Measurements from ENCODE around the gene FBXO24. TPM values are rescaled to one million over a fixed set of nuclear protein-coding genes. Genes with fewer than 3 reads are reported as not detected.

The FBXO24 gene
- total RNA-seq, 1 experiment from 2014 or later: 0.66 TPM

DNA sequence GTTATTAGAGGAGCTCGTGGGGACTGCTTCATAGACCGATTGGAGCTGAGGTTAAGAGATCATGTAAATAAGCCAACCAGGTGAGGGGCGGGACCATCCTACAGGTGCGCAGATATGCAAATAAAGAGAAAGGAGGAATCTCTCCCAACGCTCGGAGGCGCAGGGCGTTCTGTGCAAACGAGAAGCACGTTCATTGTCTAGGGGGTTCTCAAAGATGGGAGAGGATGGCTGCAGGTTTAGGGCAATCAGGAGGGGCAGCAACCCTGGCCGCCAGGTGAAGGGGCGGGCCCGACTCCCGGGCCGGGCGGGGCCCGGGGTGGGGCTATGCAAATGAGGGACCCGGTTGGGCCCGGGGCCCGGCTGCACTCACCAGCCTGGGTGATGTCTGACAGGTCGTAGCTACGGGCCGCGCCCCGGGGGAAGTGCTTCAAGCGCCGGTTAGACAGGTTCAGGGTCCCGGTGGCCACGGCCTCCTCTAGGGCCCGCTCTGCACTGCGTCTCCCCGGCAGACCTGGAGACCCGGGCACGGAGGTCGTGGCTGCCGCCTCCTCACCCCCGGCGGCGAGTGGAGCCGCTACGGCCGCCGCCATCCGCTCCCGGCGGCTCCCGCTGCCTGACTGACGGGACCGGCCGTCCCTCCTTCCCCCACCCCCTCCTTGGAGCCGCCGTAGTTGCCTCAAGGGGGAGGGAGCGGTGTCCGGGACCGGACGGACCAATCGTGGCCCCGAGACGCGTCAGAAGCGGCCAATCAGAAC, 440 bp upstream of the FBXO24 start, which contains the start of gene LRCH4:
Gene LRCH4 (minus strand): TSS at position 619 of the 755 bp plus-strand sequence. CDS start 29 bp downstream, at position 590.
- TF ChIP-seq, protein P1, sequence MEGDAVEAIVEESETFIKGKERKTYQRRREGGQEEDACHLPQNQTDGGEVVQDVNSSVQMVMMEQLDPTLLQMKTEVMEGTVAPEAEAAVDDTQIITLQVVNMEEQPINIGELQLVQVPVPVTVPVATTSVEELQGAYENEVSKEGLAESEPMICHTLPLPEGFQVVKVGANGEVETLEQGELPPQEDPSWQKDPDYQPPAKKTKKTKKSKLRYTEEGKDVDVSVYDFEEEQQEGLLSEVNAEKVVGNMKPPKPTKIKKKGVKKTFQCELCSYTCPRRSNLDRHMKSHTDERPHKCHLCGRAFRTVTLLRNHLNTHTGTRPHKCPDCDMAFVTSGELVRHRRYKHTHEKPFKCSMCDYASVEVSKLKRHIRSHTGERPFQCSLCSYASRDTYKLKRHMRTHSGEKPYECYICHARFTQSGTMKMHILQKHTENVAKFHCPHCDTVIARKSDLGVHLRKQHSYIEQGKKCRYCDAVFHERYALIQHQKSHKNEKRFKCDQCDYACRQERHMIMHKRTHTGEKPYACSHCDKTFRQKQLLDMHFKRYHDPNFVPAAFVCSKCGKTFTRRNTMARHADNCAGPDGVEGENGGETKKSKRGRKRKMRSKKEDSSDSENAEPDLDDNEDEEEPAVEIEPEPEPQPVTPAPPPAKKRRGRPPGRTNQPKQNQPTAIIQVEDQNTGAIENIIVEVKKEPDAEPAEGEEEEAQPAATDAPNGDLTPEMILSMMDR (IDR thresholded peaks at IDR 0.05; ENCODE audit: unreplicated experiment): no peak
- BruUV-seq (replicated peaks): no TSS peak

DNA sequence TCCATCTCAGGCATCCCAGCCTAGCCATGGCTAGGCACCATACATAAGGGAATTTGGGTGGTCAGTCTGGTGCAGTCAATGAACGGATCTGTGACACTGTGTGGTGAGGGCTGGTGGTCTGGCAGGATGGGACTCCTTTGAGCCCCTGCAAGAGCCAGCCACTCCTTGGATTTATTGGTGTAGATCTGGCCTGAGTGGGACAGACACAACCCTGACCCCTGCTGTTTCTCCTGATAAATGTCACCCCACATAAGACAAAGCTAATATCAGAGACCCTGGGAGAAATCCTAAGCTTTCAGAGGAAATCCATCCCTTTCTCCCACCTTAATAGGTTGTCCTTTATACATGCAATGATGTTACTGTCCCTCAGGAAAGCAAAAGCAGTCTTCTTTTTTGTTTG, 2.3 kb downstream of the FBXO24 start:
- CTCF ChIA-PET: interaction anchor here (0.7 to 1.2 kb wide), 5 partner anchors 21 to 238 kb away, joined by 3 to 5 read pairs (median 3); partner anchors contain the start of gene MOSPD3
- TF ChIP-seq, protein P1 (IDR thresholded peaks at IDR 0.05; ENCODE audit: unreplicated experiment): no peak
- BruUV-seq (replicated peaks): no TSS peak
- DNase-seq: no peak
- Mint-ChIP-seq H3K9me3 (ENCODE audit: low read depth, unreplicated experiment) (peaks cover 2% of the 10 kb centered on the region), H3K27me3 (ENCODE audit: unreplicated experiment) (peaks cover 27% of the 10 kb centered on the region), H3K4me3 (ENCODE audit: low read depth, unreplicated experiment) (no peak overlapping the region), H3K4me1 (ENCODE audit: low read depth, unreplicated experiment) (peaks cover 12% of the 10 kb centered on the region), H3K36me3 (ENCODE audit: insufficient read depth, unreplicated experiment) (peaks cover 21% of the 10 kb centered on the region), H3K27ac (ENCODE audit: unreplicated experiment) (no peak overlapping the region)
- intact Hi-C loops (cut with micrococcal nuclease; ENCODE audit: unreplicated experiment): no loop called here

More for the DNA sequence above, 440 bp upstream of the FBXO24 start, which contains the start of gene LRCH4:
- CTCF ChIA-PET: interaction anchor here (0.6 to 1.2 kb wide), 6 partner anchors 11 to 87 kb away, joined by 3 to 4 read pairs (median 4); partner anchors contain the start of gene GNB2
- intact Hi-C loops (cut with micrococcal nuclease; ENCODE audit: unreplicated experiment): no loop called here
- Mint-ChIP-seq H3K27me3 (ENCODE audit: unreplicated experiment) (peaks cover 11% of the 10 kb centered on the region), H3K9me3 (ENCODE audit: low read depth, unreplicated experiment) (no peaks in the 10 kb centered on the region), H3K4me1 (ENCODE audit: low read depth, unreplicated experiment) (peaks cover 14% of the 10 kb centered on the region), H3K27ac (ENCODE audit: unreplicated experiment) (peak within 1 kb of the TSS; percentile 96), H3K36me3 (ENCODE audit: insufficient read depth, unreplicated experiment) (peaks cover 25% of the 10 kb centered on the region), H3K4me3 (ENCODE audit: low read depth, unreplicated experiment) (peak within 1 kb of the TSS; percentile 91)
- DNase-seq: peak; percentile 68

DNA sequence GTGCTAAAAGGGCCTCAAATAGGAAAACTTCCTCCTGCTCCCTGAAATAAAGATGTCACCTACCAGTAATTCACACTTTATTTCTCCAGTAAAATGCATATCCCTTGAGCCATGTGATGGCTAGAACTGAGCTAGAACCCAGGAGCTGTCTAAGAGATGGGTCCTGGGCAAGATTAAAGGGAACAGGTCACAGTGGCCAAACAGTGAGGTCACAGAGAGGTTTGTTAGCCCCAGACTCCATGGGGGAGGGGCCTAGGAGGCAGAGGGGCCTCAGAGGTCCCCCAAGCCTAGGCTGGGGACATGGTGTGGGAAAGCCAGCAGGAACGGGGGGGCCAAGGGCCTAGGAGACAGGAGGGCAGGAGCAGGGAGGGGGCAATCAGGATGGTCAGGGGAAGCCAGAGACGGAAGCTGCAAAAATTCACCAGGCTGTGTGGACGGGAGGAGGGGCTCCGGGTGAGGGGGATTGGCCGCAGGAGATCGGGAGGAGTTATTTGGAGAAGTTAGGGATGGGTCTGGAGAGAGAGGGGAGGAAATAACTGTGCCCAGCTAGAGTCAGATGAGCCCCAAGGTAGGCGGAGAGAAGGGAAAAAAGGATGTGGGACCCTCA, 3.3 kb downstream of the FBXO24 start:
- TF ChIP-seq, protein P1 (IDR thresholded peaks at IDR 0.05; ENCODE audit: unreplicated experiment): no peak
- CTCF ChIA-PET: interaction anchor here (1.2 kb wide), 1 partner anchor 22 kb away, joined by 4 read pairs; no protein-coding TSS in a partner anchor
- no peak overlapping the region for H3K4me3 Mint-ChIP-seq (ENCODE audit: low read depth, unreplicated experiment)
- H3K4me1 Mint-ChIP-seq (ENCODE audit: low read depth, unreplicated experiment): peaks cover 6% of the 10 kb centered on the region
- H3K36me3 Mint-ChIP-seq (ENCODE audit: insufficient read depth, unreplicated experiment): peaks cover 21% of the 10 kb centered on the region
- intact Hi-C loops (cut with micrococcal nuclease; ENCODE audit: unreplicated experiment): no loop called here
- BruUV-seq (replicated peaks): no TSS peak
- no peak for DNase-seq
- peaks cover 2% of the 10 kb centered on the region for H3K9me3 Mint-ChIP-seq (ENCODE audit: low read depth, unreplicated experiment)
- H3K27me3 Mint-ChIP-seq (ENCODE audit: unreplicated experiment): peaks cover 27% of the 10 kb centered on the region
- H3K27ac Mint-ChIP-seq (ENCODE audit: unreplicated experiment): no peak overlapping the region

DNA sequence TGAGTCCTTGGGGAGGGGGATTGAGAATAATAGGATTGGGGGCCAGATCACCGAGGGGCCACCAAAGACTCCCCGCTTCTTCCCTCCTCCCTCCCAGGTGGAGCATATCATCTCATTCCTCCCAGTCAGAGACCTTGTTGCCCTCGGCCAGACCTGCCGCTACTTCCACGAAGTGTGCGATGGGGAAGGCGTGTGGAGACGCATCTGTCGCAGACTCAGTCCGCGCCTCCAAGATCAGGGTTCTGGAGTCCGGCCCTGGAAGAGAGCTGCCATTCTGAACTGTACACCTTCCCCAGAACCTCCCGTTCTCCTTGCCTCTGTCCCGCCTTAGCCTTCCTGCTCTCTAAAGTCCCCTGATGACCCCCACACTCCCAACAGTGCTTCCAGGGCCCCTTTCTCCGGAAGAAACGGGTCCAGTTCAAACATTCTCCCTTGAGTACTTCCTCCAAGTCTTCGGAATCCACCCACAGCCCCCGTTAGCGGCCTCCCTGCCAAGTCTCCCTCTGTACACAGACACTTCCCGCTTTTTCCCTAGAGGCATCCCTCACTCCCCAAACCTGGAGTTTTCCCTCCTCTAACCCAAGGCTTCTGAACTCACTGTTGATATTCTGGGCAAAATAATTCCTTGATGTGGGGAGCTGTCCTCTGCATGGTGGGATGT, 4.1 kb downstream of the FBXO24 start:
- CTCF ChIA-PET: no interaction called here
- no peak for DNase-seq
- TF ChIP-seq, protein P1 (IDR thresholded peaks at IDR 0.05; ENCODE audit: unreplicated experiment): no peak
- H3K27ac Mint-ChIP-seq (ENCODE audit: unreplicated experiment): peak overlapping the region; percentile 36
- peaks cover 27% of the 10 kb centered on the region for H3K27me3 Mint-ChIP-seq (ENCODE audit: unreplicated experiment)
- no TSS peak for BruUV-seq (replicated peaks)
- H3K4me1 Mint-ChIP-seq (ENCODE audit: low read depth, unreplicated experiment): no peaks in the 10 kb centered on the region
- H3K36me3 Mint-ChIP-seq (ENCODE audit: insufficient read depth, unreplicated experiment): peaks cover 16% of the 10 kb centered on the region
- H3K4me3 Mint-ChIP-seq (ENCODE audit: low read depth, unreplicated experiment): no peak overlapping the region
- intact Hi-C loops (cut with micrococcal nuclease; ENCODE audit: unreplicated experiment): no loop called here
- peaks cover 2% of the 10 kb centered on the region for H3K9me3 Mint-ChIP-seq (ENCODE audit: low read depth, unreplicated experiment)

All from Calu3 (cell line).